Measurements from ENCODE around the gene JAZF1. TPM values are rescaled to one million over a fixed set of nuclear protein-coding genes. Genes with fewer than 3 reads are reported as not detected.

Gene JAZF1
- total and polyA plus RNA-seq, 2 donors = 3.9 to 14.5 TPM

DNA sequence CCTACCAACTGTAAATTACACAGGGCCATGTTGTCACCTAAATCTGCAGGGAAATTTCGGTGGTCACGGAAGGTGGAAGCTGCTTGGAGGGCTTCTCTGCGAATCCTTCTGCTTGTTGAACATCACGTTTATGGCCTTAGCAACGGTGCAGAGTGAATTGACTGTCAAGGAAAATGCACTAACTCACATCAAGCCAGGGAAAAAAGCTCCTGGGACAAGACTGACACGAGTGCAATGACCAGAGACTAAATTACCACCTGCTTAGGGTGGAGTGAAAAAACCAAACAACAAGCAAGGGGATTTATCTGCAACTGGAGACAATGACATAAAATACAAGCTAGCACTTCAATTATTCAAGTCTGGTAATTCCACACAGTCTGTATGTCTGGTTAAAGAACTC is 211.2 kb downstream of the JAZF1 start:
- H3K9me3 ChIP-seq (ENCODE audit: control insufficient read depth in 2 of 2, insufficient read depth in 1 of 2, low read length in 1 of 2) = no peaks in the 10 kb centered on the region
- 97% methylated on average over 6 of the region's 6 CpGs for WGBS
- peaks cover 4 to 5% of the 10 kb centered on the region in 2 donors for H3K4me1 ChIP-seq (ENCODE audit: control insufficient read depth in 2 of 2, insufficient read depth in 2 of 2, low read length in 2 of 2)
- H3K36me3 ChIP-seq (ENCODE audit: control insufficient read depth in 2 of 2, insufficient read depth in 2 of 2, low read length in 1 of 2) = no peaks in the 10 kb centered on the region
- DNase-seq (ENCODE audit: low read depth in 6 of 9, low spot score in 9 of 9) = no peak
- H3K4me3 ChIP-seq (ENCODE audit: low read length in 2 of 2) = no peak overlapping the region
- H3K27me3 ChIP-seq (ENCODE audit: control insufficient read depth in 2 of 2, insufficient read depth in 1 of 2, low read length in 1 of 2) = no peaks in the 10 kb centered on the region
- no peak overlapping the region for H3K27ac ChIP-seq (ENCODE audit: low read depth in 1 of 2, low read length in 1 of 2)

DNA sequence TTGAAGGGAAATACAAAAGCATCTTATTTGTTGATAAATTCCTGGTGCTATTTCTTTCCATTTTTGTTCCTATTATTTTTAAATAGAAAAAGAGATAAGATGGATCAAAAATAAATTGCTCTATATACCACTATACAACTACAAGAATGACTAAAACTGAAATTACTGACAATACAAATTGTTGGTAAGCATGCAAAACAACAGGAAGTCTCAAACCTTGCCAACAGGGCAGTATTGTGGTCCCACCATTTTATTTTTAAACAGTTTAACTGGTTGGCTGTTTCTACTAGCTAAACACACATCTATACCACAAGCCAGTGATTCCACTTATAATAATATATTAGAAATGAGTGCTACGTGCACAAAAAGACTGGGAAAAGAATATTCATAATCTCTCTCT is 213.0 kb downstream of the JAZF1 start:
- H3K4me1 ChIP-seq (ENCODE audit: control insufficient read depth in 2 of 2, insufficient read depth in 2 of 2, low read length in 2 of 2) = peaks cover 4 to 5% of the 10 kb centered on the region in 2 donors
- H3K36me3 ChIP-seq (ENCODE audit: control insufficient read depth in 2 of 2, insufficient read depth in 2 of 2, low read length in 1 of 2) = no peaks in the 10 kb centered on the region
- H3K4me3 ChIP-seq (ENCODE audit: low read length in 2 of 2) = no peak overlapping the region
- no peak for DNase-seq (ENCODE audit: low read depth in 6 of 9, low spot score in 9 of 9)
- H3K27ac ChIP-seq (ENCODE audit: low read depth in 1 of 2, low read length in 1 of 2) = no peak overlapping the region
- no peaks in the 10 kb centered on the region for H3K9me3 ChIP-seq (ENCODE audit: control insufficient read depth in 2 of 2, insufficient read depth in 1 of 2, low read length in 1 of 2)
- WGBS = 96% methylated on average over 1 of the region's 1 CpG
- H3K27me3 ChIP-seq (ENCODE audit: control insufficient read depth in 2 of 2, insufficient read depth in 1 of 2, low read length in 1 of 2) = no peaks in the 10 kb centered on the region

DNA sequence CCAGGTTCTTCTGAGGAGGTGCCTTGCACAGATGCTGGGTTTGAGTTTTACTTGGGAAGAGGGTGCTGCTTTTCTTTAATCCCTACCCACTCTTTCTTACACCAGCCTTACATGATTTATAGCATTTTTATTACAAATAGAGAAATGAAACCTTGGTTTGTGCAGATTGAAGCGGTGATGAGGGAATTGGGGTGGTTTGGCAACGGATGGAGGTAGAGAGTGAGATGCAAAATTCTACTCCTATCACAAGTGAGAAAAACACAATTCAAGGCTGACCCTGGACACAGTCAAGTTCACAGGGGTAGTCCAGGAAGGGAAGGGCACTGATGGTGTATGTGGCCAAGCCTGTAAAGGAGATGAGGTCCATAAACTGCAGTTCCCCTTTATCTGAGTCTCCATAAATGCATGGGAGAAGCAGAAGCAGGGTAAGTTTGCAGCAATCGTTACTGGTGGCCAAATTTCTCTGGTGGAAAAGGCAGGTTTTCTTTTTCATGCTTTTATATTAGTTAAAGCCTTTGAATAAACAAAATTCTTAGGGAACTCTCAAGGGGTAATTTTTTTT is 214.3 kb downstream of the JAZF1 start:
- 50% methylated on average over 3 of the region's 3 CpGs for WGBS
- Histone ChIP-seq H3K36me3 (ENCODE audit: control insufficient read depth in 2 of 2, insufficient read depth in 2 of 2, low read length in 1 of 2) (no peaks in the 10 kb centered on the region), H3K9me3 (ENCODE audit: control insufficient read depth in 2 of 2, insufficient read depth in 1 of 2, low read length in 1 of 2) (no peaks in the 10 kb centered on the region), H3K4me1 (ENCODE audit: control insufficient read depth in 2 of 2, insufficient read depth in 2 of 2, low read length in 2 of 2) (no peaks in the 10 kb centered on the region), H3K27ac (ENCODE audit: low read depth in 1 of 2, low read length in 1 of 2) (no peak overlapping the region), H3K27me3 (ENCODE audit: control insufficient read depth in 2 of 2, insufficient read depth in 1 of 2, low read length in 1 of 2) (no peaks in the 10 kb centered on the region), H3K4me3 (ENCODE audit: low read length in 2 of 2) (no peak overlapping the region)
- DNase-seq (ENCODE audit: low read depth in 6 of 9, low spot score in 9 of 9) = no peak

DNA sequence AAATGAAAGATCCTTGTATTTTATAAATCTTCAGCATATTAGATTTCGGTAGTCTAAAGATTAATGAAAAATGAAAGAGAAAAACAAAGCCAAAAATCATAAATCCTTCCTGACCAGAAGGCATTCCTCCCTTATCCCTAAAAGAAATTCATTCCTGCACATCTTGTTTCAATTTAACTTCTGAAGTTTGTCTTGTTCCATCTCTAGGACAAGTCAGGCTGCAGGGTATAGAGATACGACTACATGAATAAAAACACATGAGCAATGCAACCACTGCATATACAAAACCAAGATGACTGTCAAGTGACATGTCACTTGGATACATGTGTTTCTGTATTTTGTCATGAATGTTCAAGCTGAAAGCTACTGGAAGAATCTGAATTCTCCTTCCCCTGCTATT is 214.9 kb downstream of the JAZF1 start:
- H3K4me3 ChIP-seq (ENCODE audit: low read length in 2 of 2) = no peak overlapping the region
- H3K27me3 ChIP-seq (ENCODE audit: control insufficient read depth in 2 of 2, insufficient read depth in 1 of 2, low read length in 1 of 2) = no peaks in the 10 kb centered on the region
- H3K36me3 ChIP-seq (ENCODE audit: control insufficient read depth in 2 of 2, insufficient read depth in 2 of 2, low read length in 1 of 2) = no peaks in the 10 kb centered on the region
- H3K4me1 ChIP-seq (ENCODE audit: control insufficient read depth in 2 of 2, insufficient read depth in 2 of 2, low read length in 2 of 2) = no peaks in the 10 kb centered on the region
- no peak overlapping the region for H3K27ac ChIP-seq (ENCODE audit: low read depth in 1 of 2, low read length in 1 of 2)
- DNase-seq (ENCODE audit: low read depth in 6 of 9, low spot score in 9 of 9) = no peak
- 95% methylated on average over 2 of the region's 2 CpGs for WGBS
- no peaks in the 10 kb centered on the region for H3K9me3 ChIP-seq (ENCODE audit: control insufficient read depth in 2 of 2, insufficient read depth in 1 of 2, low read length in 1 of 2)

DNA sequence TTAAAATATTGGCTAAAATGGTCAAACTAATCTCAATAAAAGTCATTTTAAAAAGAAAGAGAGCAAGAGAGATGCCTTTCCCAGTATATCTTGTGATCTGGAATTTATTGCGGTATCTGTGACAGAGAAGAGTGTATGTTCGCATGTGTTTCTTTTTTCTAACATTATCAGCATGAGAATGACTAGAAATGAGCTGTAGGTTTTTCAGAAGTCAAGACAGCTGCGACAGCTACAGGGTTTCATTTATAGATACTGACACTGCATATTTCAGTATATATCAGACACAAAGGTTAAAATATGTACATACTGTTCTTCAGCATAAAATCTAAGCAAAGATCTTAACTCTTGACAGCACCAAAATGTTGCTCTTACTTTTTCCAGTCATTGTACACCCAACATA is 215.8 kb downstream of the JAZF1 start:
- no peaks in the 10 kb centered on the region for H3K27me3 ChIP-seq (ENCODE audit: control insufficient read depth in 2 of 2, insufficient read depth in 1 of 2, low read length in 1 of 2)
- no peaks in the 10 kb centered on the region for H3K9me3 ChIP-seq (ENCODE audit: control insufficient read depth in 2 of 2, insufficient read depth in 1 of 2, low read length in 1 of 2)
- DNase-seq (ENCODE audit: low read depth in 6 of 9, low spot score in 9 of 9) = no peak
- H3K27ac ChIP-seq (ENCODE audit: low read depth in 1 of 2, low read length in 1 of 2) = no peak overlapping the region
- H3K4me1 ChIP-seq (ENCODE audit: control insufficient read depth in 2 of 2, insufficient read depth in 2 of 2, low read length in 2 of 2) = no peaks in the 10 kb centered on the region
- H3K36me3 ChIP-seq (ENCODE audit: control insufficient read depth in 2 of 2, insufficient read depth in 2 of 2, low read length in 1 of 2) = no peaks in the 10 kb centered on the region
- no peak overlapping the region for H3K4me3 ChIP-seq (ENCODE audit: low read length in 2 of 2)
- 97% methylated on average over 3 of the region's 3 CpGs for WGBS

DNA sequence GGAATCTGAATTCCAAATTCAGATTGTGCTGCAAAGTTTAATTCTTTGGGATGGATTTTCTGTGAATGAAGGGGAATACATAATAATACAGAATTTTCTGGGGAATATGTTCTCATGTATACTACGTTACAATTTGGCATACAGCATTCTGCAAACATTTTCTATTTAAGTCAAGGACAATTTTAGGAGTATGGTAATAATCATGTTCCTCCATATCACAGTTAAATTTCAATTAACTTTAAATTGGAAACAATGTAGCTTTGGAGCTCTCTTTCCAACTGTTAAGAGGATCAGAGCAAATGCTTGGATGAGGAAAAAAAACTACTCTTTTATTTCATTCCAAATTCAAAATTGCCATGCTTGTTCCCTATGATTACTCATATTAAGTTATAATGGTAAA is 217.5 kb downstream of the JAZF1 start:
- 96% methylated on average over 1 of the region's 1 CpG for WGBS
- Histone ChIP-seq H3K4me3 (ENCODE audit: low read length in 2 of 2) (no peak overlapping the region), H3K36me3 (ENCODE audit: control insufficient read depth in 2 of 2, insufficient read depth in 2 of 2, low read length in 1 of 2) (no peaks in the 10 kb centered on the region), H3K27ac (ENCODE audit: low read depth in 1 of 2, low read length in 1 of 2) (no peak overlapping the region), H3K27me3 (ENCODE audit: control insufficient read depth in 2 of 2, insufficient read depth in 1 of 2, low read length in 1 of 2) (no peaks in the 10 kb centered on the region), H3K4me1 (ENCODE audit: control insufficient read depth in 2 of 2, insufficient read depth in 2 of 2, low read length in 2 of 2) (no peaks in the 10 kb centered on the region), H3K9me3 (ENCODE audit: control insufficient read depth in 2 of 2, insufficient read depth in 1 of 2, low read length in 1 of 2) (no peaks in the 10 kb centered on the region)
- no peak for DNase-seq (ENCODE audit: low read depth in 6 of 9, low spot score in 9 of 9)

DNA sequence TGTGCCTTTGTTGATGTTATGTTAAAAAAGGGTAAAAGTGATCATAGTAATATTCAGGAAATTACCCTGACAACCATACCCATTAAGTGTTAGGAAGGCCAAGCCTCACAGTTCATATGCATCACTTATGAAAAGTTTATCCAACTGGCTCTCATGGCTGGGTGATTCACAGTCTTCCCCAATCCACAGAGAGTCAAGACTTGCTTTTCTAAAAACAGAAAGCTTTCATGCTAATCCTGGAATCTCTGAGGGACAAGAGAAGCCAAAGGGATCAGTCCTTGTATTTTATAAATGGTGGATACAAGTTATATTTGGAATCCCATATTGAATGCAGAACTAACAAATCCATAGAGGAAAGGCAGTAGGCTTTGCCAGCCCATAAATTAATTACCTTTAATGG is 218.3 kb downstream of the JAZF1 start:
- Histone ChIP-seq H3K36me3 (ENCODE audit: control insufficient read depth in 2 of 2, insufficient read depth in 2 of 2, low read length in 1 of 2) (no peaks in the 10 kb centered on the region), H3K4me1 (ENCODE audit: control insufficient read depth in 2 of 2, insufficient read depth in 2 of 2, low read length in 2 of 2) (no peaks in the 10 kb centered on the region), H3K9me3 (ENCODE audit: control insufficient read depth in 2 of 2, insufficient read depth in 1 of 2, low read length in 1 of 2) (no peaks in the 10 kb centered on the region), H3K4me3 (ENCODE audit: low read length in 2 of 2) (no peak overlapping the region), H3K27me3 (ENCODE audit: control insufficient read depth in 2 of 2, insufficient read depth in 1 of 2, low read length in 1 of 2) (no peaks in the 10 kb centered on the region), H3K27ac (ENCODE audit: low read depth in 1 of 2, low read length in 1 of 2) (no peak overlapping the region)
- no peak for DNase-seq (ENCODE audit: low read depth in 6 of 9, low spot score in 9 of 9)

DNA sequence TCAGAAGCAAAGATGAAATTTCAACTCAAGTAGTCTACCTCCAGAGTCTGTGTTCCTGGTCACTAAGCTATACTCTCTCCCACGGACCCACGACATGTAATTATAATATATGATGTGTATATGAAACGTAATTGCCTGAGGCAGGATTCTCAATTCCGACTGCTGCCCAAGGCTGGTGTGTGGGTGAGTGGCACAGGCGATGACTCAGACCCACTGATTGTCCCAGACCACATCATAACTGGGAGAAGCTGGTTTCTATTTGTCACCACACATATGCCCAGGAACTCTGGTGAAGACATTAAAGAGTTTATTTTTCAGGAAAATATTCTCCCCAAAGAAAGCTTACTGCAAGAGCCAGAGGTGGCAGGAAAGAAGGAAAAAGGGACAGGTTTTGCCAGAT is 219.3 kb downstream of the JAZF1 start:
- Histone ChIP-seq H3K27me3 (ENCODE audit: control insufficient read depth in 2 of 2, insufficient read depth in 1 of 2, low read length in 1 of 2) (no peaks in the 10 kb centered on the region), H3K9me3 (ENCODE audit: control insufficient read depth in 2 of 2, insufficient read depth in 1 of 2, low read length in 1 of 2) (no peaks in the 10 kb centered on the region), H3K4me3 (ENCODE audit: low read length in 2 of 2) (no peak overlapping the region), H3K4me1 (ENCODE audit: control insufficient read depth in 2 of 2, insufficient read depth in 2 of 2, low read length in 2 of 2) (no peaks in the 10 kb centered on the region), H3K27ac (ENCODE audit: low read depth in 1 of 2, low read length in 1 of 2) (no peak overlapping the region), H3K36me3 (ENCODE audit: control insufficient read depth in 2 of 2, insufficient read depth in 2 of 2, low read length in 1 of 2) (no peaks in the 10 kb centered on the region)
- no peak for DNase-seq (ENCODE audit: low read depth in 6 of 9, low spot score in 9 of 9)
- 96% methylated on average over 5 of the region's 5 CpGs for WGBS

DNA sequence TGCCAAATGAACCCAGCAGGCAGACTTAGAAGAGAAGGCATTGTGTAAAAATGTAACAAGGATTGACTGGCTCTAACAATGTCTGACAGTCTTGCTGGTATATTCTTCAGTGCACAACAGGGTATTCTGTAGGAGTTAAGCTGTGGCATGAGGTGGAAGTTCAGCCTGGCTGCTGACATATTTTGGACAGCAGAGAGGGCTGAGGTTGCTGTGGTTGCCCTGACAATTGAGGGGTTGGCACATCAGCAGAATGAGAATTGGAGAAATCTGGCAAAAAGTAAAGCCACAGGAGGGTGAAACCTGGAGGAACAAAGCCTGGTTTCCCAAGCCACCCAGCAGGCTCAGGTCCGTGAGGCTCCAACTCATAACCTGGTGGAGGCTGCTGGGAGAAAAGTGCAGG is 220.2 kb downstream of the JAZF1 start:
- WGBS = 95% methylated on average over 1 of the region's 1 CpG
- no peak for DNase-seq (ENCODE audit: low read depth in 6 of 9, low spot score in 9 of 9)
- Histone ChIP-seq H3K27me3 (ENCODE audit: control insufficient read depth in 2 of 2, insufficient read depth in 1 of 2, low read length in 1 of 2) (no peaks in the 10 kb centered on the region), H3K9me3 (ENCODE audit: control insufficient read depth in 2 of 2, insufficient read depth in 1 of 2, low read length in 1 of 2) (no peaks in the 10 kb centered on the region), H3K4me1 (ENCODE audit: control insufficient read depth in 2 of 2, insufficient read depth in 2 of 2, low read length in 2 of 2) (no peaks in the 10 kb centered on the region), H3K36me3 (ENCODE audit: control insufficient read depth in 2 of 2, insufficient read depth in 2 of 2, low read length in 1 of 2) (no peaks in the 10 kb centered on the region), H3K4me3 (ENCODE audit: low read length in 2 of 2) (no peak overlapping the region), H3K27ac (ENCODE audit: low read depth in 1 of 2, low read length in 1 of 2) (no peak overlapping the region)

Data from thymus (tissue), 11 donors.